ENCODE data around the gene WDR53. TPM values are rescaled to one million over a fixed set of nuclear protein-coding genes. Genes with fewer than 3 reads are reported as not detected.
"Not testable (repeated sequence)": the region's sequence is repeated elsewhere in the genome, so short reads cannot be mapped to it uniquely, and the experiment has no call there.

Gene WDR53
- polyA plus RNA-seq, 3 donors: 20.0 to 23.7 (median 20.3) TPM

DNA sequence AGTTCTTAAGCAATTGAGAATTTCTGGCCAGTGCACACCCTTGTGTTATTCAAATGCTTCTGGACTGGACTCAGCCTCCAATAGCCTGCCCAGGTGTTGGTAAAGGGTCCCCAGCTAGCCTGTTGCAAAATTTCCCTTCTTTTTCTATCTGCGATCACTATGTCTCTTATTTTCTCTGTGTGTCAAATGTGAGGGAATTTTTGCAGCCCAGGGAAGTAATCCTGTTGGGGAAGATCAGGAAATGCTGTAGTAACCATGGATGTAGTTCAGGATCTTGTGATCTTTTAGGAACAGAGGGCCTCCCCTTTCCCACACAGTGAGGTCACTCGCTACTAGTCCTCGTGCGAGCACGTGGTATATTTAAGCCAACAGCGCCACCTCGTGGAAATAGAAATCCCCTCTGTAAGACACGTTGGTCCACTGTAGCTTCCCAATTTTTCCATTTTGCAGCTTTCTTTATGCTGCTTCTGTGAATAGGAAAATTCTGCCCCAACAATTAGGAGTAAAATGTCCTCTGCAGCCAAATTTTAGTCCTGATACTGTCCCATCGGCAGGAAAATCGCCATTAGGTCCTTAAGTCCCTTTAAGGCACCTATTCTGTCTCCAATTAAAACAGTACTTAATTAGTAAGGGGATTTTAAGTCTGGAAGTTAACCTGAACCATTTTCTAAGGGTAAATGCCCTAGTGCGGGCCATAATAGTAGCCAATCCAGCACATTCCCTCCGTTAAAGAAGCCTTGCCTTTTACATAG lies 49.2 kb downstream of the WDR53 start:
- no peak for DNase-seq (ENCODE audit: low read depth in 3 of 3, low spot score in 2 of 3)

DNA sequence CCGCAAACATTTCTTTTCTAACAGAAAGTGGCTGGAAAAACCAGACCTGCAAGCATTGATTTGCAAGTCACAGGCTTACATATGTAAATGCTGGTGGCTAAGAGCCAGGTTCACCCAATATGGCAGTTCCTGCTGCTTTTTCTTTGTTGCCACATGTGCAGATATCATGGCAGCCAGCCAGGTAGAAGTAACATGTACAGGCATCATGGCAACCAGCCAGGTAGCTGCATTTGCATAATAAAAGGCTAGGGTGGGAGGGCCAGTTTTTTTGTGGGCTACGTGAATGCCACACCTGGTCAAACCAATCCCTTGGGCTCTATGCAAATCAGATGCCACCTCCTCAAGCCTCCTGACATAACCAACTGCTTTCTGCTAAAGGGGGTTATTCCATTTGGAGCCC lies 50.4 kb downstream of the WDR53 start:
- no peak for DNase-seq (ENCODE audit: low read depth in 3 of 3, low spot score in 2 of 3)

DNA sequence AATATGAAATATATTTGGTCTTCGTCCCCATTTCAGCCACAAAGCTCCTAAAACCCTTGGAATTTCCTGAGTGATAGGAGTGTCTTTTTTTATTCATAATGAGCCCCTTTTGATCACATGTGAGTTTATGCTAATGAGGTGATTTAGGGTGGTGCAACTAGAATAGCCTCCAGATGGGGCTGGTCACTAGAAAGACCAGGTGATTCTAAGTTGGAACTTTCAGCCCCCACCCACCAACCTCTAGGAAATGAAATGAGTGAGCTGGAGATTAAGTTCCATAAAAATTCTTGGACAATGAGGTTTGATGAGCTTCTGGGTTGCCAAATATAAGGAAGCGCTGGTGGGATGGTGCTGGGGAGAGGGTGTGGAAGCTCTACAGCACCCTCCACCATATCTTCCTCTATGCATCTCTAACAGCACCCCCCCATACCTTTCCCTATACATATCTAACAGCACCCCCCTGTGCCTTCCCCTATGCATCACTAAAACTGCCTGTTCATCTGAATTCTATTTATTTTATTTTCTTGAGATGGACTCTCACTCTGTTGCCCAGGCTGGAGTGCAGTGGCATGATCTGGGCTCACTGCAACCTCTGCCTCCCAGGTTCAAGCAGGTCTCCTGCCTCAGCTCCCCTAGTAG lies 51.1 kb downstream of the WDR53 start:
- DNase-seq (ENCODE audit: low read depth in 3 of 3, low spot score in 2 of 3): no peak

DNA sequence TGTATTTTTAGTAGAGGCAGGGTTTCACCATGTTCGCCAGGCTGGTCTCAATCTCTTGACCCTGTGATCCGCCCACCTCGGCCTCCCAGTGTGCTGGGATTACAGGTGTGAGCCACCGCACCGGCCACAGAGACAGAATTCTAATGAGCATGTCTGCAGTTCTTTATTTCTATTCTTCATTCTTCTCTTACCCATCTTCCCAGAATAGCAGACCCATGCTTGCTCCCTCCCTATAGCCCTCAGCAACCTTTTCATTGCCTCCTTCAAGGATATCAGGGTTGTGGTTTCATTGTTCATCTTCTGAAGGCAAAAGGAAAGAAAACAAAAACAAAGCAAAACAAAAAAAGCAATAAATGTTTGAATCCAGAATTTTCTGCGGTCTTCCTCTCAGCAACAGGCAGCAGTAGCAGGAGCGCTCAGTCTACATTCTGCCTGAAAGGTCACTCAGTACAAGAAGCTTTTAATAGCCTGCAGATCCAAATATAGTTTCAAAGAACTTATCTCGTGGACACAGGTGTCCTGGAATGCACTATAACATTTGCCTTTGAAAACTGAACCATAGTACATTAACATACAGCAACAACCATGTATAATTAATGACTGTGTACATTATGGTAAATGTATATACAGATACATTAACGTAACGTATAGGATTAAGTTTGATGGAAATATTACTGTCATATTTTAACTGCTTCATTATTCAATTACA lies 53.3 kb downstream of the WDR53 start, which contains the start of gene SMCO1:
SMCO1 (minus strand) TSS at position 434 of the 709 bp plus-strand sequence; CDS start at position 297, 137 bp downstream.
- no peak for DNase-seq (ENCODE audit: low read depth in 3 of 3, low spot score in 2 of 3)

DNA sequence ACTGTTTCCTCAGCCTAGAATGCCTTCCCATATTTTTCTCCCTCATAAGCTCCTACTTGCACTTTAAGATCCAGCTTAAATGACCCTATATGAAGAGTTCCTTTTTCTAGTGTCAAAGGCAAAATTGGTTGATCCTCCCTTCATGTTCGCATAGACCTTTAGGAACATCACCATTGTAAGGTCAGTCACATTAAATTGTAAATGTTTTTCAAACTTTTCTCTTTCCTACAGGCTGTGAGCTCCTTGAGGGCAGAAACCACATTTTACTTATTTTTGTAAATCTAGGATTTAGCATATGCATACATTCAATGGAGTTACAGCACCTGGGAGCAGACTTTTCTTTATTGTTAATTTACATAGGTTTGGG lies 54.0 kb downstream of the WDR53 start:
- no peak for DNase-seq (ENCODE audit: low read depth in 3 of 3, low spot score in 2 of 3)

DNA sequence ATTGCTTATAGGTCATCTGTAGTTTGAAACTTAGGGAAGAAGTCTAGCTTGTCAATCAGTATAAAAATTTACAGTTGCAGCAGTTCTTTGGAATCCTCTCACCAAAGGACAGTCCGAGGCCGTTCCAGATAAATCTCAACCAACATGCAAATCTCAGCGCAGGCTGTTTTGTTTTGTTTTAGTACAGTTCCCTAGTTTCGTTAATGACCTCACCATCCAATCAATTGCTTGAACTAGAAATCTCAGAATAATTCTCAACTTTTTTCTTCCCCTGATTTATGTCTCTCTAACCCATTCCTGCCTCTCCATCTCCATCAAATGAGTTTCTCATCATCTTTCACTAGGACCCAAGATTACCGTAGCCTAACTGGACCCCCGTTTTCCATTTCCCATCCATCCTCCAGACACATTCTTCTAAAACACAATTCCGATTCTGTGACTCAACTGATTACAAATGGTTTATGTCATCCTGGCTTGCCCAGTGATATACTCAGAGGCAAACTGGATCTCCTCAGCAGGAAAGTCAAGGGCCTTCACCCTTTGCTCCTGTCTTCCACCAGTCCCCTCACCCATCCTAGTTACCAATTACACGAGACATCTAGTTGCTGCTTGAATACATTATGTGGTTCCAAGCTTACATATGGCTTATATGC lies 54.5 kb downstream of the WDR53 start:
- DNase-seq (ENCODE audit: low read depth in 3 of 3, low spot score in 2 of 3): no peak

DNA sequence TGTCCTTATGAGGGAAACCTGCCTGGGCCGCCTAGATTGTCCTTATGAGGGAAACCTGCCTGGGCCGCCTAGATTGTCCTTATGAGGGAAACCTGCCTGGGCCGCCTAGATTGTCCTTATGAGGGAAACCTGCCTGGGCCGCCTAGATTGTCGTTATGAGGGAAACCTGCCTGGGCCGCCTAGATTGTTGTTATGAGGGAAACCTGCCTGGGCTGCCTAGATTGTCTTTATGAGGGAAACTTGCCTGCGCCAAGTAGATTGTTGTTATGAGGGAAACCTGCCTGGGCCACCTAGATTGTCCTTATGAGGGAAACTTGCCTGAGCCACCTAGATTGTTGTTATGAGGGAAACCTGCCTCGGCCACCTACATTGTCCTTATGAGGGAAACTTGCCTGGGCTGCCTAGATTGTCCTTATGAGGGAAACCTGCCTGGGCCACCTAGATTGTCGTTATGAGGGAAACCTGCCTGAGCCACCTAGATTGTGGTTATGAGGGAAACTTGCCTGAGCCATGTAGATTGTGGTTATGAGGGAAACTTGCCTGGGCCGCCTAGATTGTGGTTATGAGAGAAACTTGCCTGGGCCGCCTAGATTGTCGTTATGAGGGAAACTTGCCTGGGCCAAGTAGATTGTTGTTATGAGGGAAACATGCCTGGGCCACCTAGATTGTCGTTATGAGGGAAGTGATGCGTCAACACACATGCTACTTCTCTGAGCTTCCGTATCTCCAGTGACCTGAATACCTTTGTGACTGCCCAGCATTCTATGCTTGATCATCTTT lies 56.5 kb downstream of the WDR53 start:
- not testable (repeated sequence) for DNase-seq (ENCODE audit: low read depth in 3 of 3, low spot score in 2 of 3)

DNA sequence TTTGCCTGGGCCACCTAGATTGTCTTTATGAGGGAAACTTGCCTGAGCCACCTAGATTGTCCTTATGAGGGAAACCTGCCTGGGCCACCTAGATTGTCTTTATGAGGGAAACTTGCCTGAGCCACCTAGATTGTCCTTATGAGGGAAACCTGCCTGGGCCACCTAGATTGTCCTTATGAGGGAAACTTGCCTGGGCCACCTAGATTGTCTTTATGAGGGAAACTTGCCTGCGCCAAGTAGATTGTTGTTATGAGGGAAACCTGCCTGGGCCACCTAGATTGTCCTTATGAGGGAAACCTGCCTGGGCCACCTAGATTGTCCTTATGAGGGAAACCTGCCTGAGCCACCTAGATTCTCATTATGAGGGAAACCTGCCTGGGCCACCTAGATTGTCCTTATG lies 57.2 kb downstream of the WDR53 start:
- DNase-seq (ENCODE audit: low read depth in 3 of 3, low spot score in 2 of 3): not testable (repeated sequence)

DNA sequence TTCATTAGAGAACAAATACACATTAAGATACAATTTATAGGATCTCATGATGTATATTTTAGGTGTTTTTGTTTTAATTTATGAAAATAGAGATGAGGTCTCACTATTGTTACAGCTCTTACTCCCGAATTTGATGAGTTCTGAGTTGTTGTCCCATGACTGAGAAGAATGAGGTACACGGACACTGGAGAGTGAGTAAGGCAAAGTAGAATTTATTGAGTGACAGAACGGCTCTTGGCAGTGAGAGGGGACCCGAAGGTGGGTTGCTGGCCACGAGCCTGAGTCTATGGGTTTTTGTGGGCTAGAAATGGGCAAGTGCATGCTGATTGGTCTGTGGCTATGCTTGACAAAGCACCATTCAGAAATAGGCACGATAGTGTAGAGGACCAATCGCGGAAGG lies 61.7 kb downstream of the WDR53 start:
- no peak for DNase-seq (ENCODE audit: low read depth in 3 of 3, low spot score in 2 of 3)

DNA sequence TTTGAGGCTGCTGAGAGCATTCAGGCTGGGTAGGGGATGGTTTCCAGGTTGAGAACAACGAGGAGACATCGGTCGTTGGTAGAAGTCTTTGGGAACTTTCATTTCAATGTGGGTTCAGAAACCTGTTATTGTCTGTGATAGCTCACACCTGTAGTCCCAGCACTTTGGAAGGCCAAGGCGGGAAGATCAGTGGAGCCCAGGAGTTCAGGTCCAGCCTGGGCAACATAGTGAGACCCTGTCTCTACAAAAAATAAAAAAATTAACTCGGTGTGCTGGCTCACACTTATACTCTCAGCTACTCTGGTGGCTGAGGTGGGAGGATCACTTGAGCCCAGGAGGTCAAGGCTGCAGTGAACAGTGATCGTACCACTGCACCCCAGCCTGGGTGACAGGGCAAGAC lies 63.8 kb downstream of the WDR53 start:
- no peak for DNase-seq (ENCODE audit: low read depth in 3 of 3, low spot score in 2 of 3)

Other genes with a start within 250 kb of the WDR53 start
- gene TM4SF19, start 230.2 kb downstream of the WDR53 start, polyA plus RNA-seq (ENCODE audit: insufficient read length in 3 of 3): under 1 TPM in 2 of 3 donors, not detected in 1; 0.11 to 0.34 TPM
- 10 to 100 TPM; 32.6 to 34.4 (median 33.2) TPM for gene UBXN7, start 136.1 kb downstream of the WDR53 start, polyA plus RNA-seq (ENCODE audit: insufficient read length in 3 of 3)
- 10 to 100 TPM; 16.0 to 16.9 (median 16.8) TPM for gene RNF168, start 64.8 kb downstream of the WDR53 start, polyA plus RNA-seq (ENCODE audit: insufficient read length in 3 of 3)
- gene SMCO1, start 53.2 kb downstream of the WDR53 start, polyA plus RNA-seq (ENCODE audit: insufficient read length in 3 of 3): under 1 TPM in 1 of 3 donors, not detected in 2; 0.08 TPM
- gene FBXO45, start 106 bp upstream of the WDR53 start, polyA plus RNA-seq (ENCODE audit: insufficient read length in 3 of 3): 10 to 100 TPM; 16.1 to 18.4 (median 17.2) TPM
- gene NRROS, start 71.1 kb upstream of the WDR53 start, polyA plus RNA-seq (ENCODE audit: insufficient read length in 3 of 3): 1 to 10 TPM; 2.6 to 3.8 (median 3.2) TPM
- 1 to 10 TPM; 5.9 to 6.5 (median 6.2) TPM for gene CEP19, start 143.7 kb upstream of the WDR53 start, polyA plus RNA-seq (ENCODE audit: insufficient read length in 3 of 3)
- 10 to 100 TPM; 30.2 to 33.6 (median 30.7) TPM for gene PIGX, start 143.8 kb upstream of the WDR53 start, polyA plus RNA-seq (ENCODE audit: insufficient read length in 3 of 3)
- 10 to 100 TPM; 84.2 to 90.8 (median 90.5) TPM for gene PAK2, start 171.3 kb upstream of the WDR53 start, polyA plus RNA-seq (ENCODE audit: insufficient read length in 3 of 3)